ENCODE results near the gene TTC7B. TPM values are rescaled to one million over a fixed set of nuclear protein-coding genes. Genes with fewer than 3 reads are reported as not detected.

The TTC7B gene
- total and polyA plus RNA-seq, 2 of the 13 experiments (the other 11 are each of a cell fraction or from before 2014, with no cell fraction given): 1.3 to 3.2 TPM

GRCh38 chr14:90500665-90501370 is 315.4 kb downstream of the TTC7B start (continued):
- TF ChIP-seq ZBTB40 (IDR thresholded peaks at IDR 0.05): peak; percentile 75
- TF ChIP-seq ZBTB40 (CRISPR knock-in tag; IDR thresholded peaks at IDR 0.05): 0 out of 2 replicates have a peak, but pooled peaks have one; percentile 47
- TF ChIP-seq RAD21 (CRISPR knock-in tag; IDR thresholded peaks at IDR 0.05): peak; percentile 35; the same call in 1 of the 2 replicates
- no peak for TF ChIP-seq ZBTB44 (CRISPR knock-in tag; IDR thresholded peaks at IDR 0.05)
- TF ChIP-seq RCOR2 (CRISPR knock-in tag; IDR thresholded peaks at IDR 0.05): no peak
- peak; percentile 38; the same call in 1 of the 2 replicates for TF ChIP-seq ZNF501 (CRISPR knock-in tag; IDR thresholded peaks at IDR 0.05)
- no peak for TF ChIP-seq MAFG (CRISPR knock-in tag; IDR thresholded peaks at IDR 0.05)
- TF ChIP-seq TFE3 (CRISPR knock-in tag; IDR thresholded peaks at IDR 0.05): no peak
- TF ChIP-seq ZNF563 (CRISPR knock-in tag; IDR thresholded peaks at IDR 0.05): no peak
- TF ChIP-seq ZNF589 (CRISPR knock-in tag; conservative IDR thresholded peaks at IDR 0.05): no peak
- TF ChIP-seq RARA (CRISPR knock-in tag; IDR thresholded peaks at IDR 0.05): peak; percentile 34; the same call in 1 of the 2 replicates
- TF ChIP-seq ZNF749 (CRISPR knock-in tag; IDR thresholded peaks at IDR 0.05; ENCODE audit: borderline replicate concordance): no peak
- peak; percentile 45; the same call in 1 of the 2 replicates for TF ChIP-seq ZNF574 (CRISPR knock-in tag; IDR thresholded peaks at IDR 0.05)
